Activated CD4-positive, alpha-beta T cell treated with anti-CD3 and anti-CD28 coated beads for 36 hours (primary cell): ENCODE measurements around the gene BLZF1. TPM values are rescaled to one million over a fixed set of nuclear protein-coding genes. Genes with fewer than 3 reads are reported as not detected.
"Not testable (repeated sequence)": the region's sequence is repeated elsewhere in the genome, so short reads cannot be mapped to it uniquely, and the experiment has no call there.

Experiments
- ATAC-seq: fragments of 200-7000 bp; cut with Tn5 transposase; one replicate; pipeline ENCODE4 v1.10.0; 2021; ENCODE audit warnings: mild to moderate bottlenecking, moderate library complexity
- CTCF ChIA-PET: fragments of 350-600 bp; sonication (Branson Sonifier 250); formaldehyde crosslinking; loops from one replicate; lab custom pipeline; 2021; ENCODE audit warnings: antibody characterized with exemption; lab: Charles Lee
- POLR2A ChIA-PET: fragments of 350-600 bp; sonication (Branson Sonifier 250); formaldehyde crosslinking; loops from one replicate; lab custom pipeline; 2021; ENCODE audit warnings: antibody characterized with exemption, inconsistent platforms; lab: Charles Lee
- DNase-seq: peaks from one replicate; pipeline ENCODE4 v3.0.0-alpha.2; 2020
- H3K27ac Mint-ChIP-seq: one replicate; pipeline ENCODE4 v1.8.0; 2021; ENCODE audit warnings: mixed read lengths
- H3K27me3 Mint-ChIP-seq: one replicate; pipeline ENCODE4 v1.8.0; 2021; ENCODE audit warnings: mixed read lengths
- H3K36me3 Mint-ChIP-seq: one replicate; pipeline ENCODE4 v1.8.0; 2021; ENCODE audit warnings: low read depth, mixed read lengths
- H3K4me1 Mint-ChIP-seq: one replicate; pipeline ENCODE4 v1.8.0; 2021; ENCODE audit warnings: mixed read lengths
- H3K4me3 Mint-ChIP-seq: one replicate; pipeline ENCODE4 v1.8.0; 2021; ENCODE audit warnings: mild to moderate bottlenecking, moderate library complexity, mixed read lengths
- H3K9me3 Mint-ChIP-seq: one replicate; pipeline ENCODE4 v1.8.0; 2021; ENCODE audit warnings: low read depth, mixed read lengths
- intact Hi-C, 2 experiments: fragments of 100-400 bp; cut with DNase I in 1 of 2; cut with micrococcal nuclease in 1 of 2; formaldehyde crosslinking; loops; one replicate each; pipeline versions ENCODE4 v1.14.2 to v1.15.1; 2022 to 2024; cut with DNase I, micrococcal nuclease
- total RNA-seq, 2 experiments: library from RNA; stranded (reverse); gene quantifications; one replicate each; pipeline ENCODE4 v1.2.3, GENCODE V29; 2021

The BLZF1 gene
- total RNA-seq, 2 experiments from 2014 or later: 6.5 to 7.1 TPM

DNA sequence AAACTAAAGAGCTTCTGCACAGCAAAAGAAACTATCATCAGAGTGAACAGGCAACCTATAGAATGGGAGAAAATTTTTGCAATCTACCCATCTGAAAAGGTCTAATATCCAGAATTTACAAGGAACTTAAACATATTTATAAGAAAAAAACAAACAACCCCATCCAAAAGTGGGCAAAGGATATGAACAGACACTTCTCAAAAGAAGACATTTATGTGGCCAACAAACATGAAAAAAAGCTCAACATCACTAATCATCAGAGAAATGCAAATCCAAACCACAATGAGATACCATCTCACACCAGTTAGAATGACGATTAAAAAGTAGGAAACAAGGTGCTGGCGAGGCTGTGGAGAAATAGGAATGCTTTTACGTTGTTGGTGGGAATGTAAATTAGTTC, 33.3 kb upstream of the BLZF1 start:
- H3K4me1 Mint-ChIP-seq: peaks cover 11% of the 10 kb centered on the region
- ATAC-seq, H3K27ac Mint-ChIP-seq, POLR2A ChIA-PET, intact Hi-C loops, H3K4me3 Mint-ChIP-seq, H3K27me3 Mint-ChIP-seq, DNase-seq: not testable (repeated sequence)
- H3K9me3 Mint-ChIP-seq: peaks cover 28% of the 10 kb centered on the region
- peaks cover 24% of the 10 kb centered on the region for H3K36me3 Mint-ChIP-seq
- CTCF ChIA-PET: interaction anchor here (0.7 kb wide), 1 partner anchor 52 kb away, joined by 3 read pairs; no protein-coding TSS in a partner anchor

DNA sequence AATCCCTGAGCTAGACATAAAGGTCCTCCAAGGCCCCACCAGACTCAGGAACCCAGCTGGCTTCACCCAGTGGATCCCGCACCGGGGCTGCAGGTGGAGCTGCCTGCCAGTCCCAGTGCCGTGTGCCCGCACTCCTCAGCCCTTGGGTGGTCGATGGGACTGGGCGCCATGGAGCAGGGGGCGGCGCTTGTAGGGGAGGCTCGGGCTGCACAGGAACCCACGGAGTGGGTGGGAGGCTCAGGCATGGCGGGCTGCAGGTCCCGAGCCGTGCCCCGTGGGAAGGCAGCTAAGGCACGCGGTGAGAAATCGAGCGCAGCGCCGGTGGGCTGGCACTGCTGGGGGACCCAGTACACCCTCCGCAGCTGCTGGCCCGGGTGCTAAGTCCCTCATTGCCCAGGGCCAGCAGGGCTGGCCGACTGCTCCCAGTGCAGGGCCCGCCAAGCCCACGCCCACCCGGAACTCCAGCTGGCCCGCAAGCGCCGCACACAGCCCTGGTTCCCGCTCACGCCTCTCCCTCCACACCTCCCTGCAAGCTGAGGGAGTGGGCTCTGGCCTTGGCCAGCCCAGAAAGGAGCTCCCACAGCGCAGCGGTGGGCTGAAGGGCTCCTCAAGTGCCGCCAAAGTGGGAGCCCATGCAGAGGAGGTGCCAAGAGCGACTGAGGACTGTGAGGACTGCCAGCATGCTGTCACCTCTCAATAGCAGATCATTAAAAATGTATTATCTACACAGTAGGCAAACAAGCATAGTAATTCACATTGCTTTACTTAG, 30.9 kb upstream of the BLZF1 start:
- POLR2A ChIA-PET, H3K4me3 Mint-ChIP-seq, ATAC-seq, intact Hi-C loops, H3K27ac Mint-ChIP-seq, H3K27me3 Mint-ChIP-seq, DNase-seq: not testable (repeated sequence)
- H3K9me3 Mint-ChIP-seq: peaks cover 23% of the 10 kb centered on the region
- CTCF ChIA-PET: interaction anchor here (1.0 kb wide), 1 partner anchor 226 kb away, joined by 3 read pairs; no protein-coding TSS in a partner anchor
- H3K36me3 Mint-ChIP-seq: peaks cover 19% of the 10 kb centered on the region
- H3K4me1 Mint-ChIP-seq: peaks cover 22% of the 10 kb centered on the region

DNA sequence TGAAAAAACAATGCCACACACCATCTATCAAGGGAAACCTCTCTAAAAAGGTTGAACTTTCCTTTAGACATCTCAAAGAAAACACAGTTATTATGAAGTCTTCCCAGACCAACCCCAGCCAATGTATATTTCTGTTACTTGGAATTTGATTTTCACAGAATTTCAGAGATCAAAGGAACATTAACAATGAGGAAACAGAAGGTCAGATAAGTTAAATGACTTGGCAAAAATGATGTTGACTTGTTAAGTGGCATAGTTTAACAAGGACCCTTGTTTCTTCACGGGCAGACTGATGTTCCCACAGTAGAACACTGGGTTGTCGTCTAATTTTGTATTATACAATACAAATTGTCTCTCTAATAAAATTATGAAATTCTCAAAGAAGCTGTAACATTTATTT, 29.4 kb upstream of the BLZF1 start:
- intact Hi-C loops: no loop called here
- ChIA-PET CTCF (interaction anchor here (1.0 to 1.9 kb wide), 4 partner anchors 10 to 634 kb away, joined by 3 to 6 read pairs (median 3); no protein-coding TSS in a partner anchor), POLR2A (no interaction called here)
- DNase-seq: no peak
- peaks cover 19% of the 10 kb centered on the region for H3K36me3 Mint-ChIP-seq
- no peaks in the 10 kb centered on the region for H3K27me3 Mint-ChIP-seq
- ATAC-seq: no peak
- H3K4me3 Mint-ChIP-seq: no peak overlapping the region
- H3K4me1 Mint-ChIP-seq: peaks cover 22% of the 10 kb centered on the region
- H3K9me3 Mint-ChIP-seq: peaks cover 20% of the 10 kb centered on the region
- H3K27ac Mint-ChIP-seq: no peak overlapping the region

DNA sequence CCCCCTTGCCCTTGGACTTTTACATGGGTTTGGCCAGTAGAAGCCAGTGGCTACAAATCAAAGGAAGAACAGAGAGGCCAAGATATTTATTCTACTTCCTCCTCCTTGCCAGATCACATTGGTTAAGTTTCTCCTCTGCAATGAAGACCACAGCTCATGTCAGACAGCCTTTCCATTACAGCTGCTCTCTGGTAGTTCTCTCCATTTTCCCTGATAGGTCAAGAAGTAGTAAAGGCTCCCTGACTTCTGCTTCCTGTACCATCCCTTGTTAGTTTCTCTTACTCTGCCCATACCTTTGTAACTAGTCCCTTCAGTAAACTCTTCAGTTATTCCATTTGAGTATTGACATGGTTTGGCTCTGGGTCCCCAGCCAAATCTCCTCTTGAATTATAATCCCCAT, 28.2 kb upstream of the BLZF1 start:
- no peaks in the 10 kb centered on the region for H3K27me3 Mint-ChIP-seq
- DNase-seq (no peak), ATAC-seq (no peak)
- H3K4me3 Mint-ChIP-seq: no peak overlapping the region
- intact Hi-C loops: no loop called here
- peaks cover 17% of the 10 kb centered on the region for H3K9me3 Mint-ChIP-seq
- POLR2A ChIA-PET: no interaction called here
- CTCF ChIA-PET: interaction anchor here (1.0 to 1.9 kb wide), 3 partner anchors 13 to 736 kb away, joined by 3 to 6 read pairs (median 3); no protein-coding TSS in a partner anchor
- peaks cover 16% of the 10 kb centered on the region for H3K4me1 Mint-ChIP-seq
- H3K27ac Mint-ChIP-seq: no peak overlapping the region
- H3K36me3 Mint-ChIP-seq: peaks cover 15% of the 10 kb centered on the region

- H3K9me3 Mint-ChIP-seq: peaks cover 12% of the 10 kb centered on the region
- ChIA-PET CTCF (no interaction called here), POLR2A (interaction anchor here (0.6 kb wide), 1 partner anchor 453 kb away, joined by 3 read pairs; no protein-coding TSS in a partner anchor)
- no peak overlapping the region for H3K4me3 Mint-ChIP-seq
- peaks cover 16% of the 10 kb centered on the region for H3K4me1 Mint-ChIP-seq
- no peak for DNase-seq
- H3K27me3 Mint-ChIP-seq: no peaks in the 10 kb centered on the region
- intact Hi-C loops: no loop called here
- no peak overlapping the region for H3K27ac Mint-ChIP-seq
- no peak for ATAC-seq
- H3K36me3 Mint-ChIP-seq: peaks cover 10% of the 10 kb centered on the region
Measured at GRCh38 chr1:169340882-169341281, 27.1 kb upstream of the BLZF1 start.

- H3K9me3 Mint-ChIP-seq, POLR2A ChIA-PET, H3K4me3 Mint-ChIP-seq, H3K27me3 Mint-ChIP-seq, H3K36me3 Mint-ChIP-seq, CTCF ChIA-PET, H3K27ac Mint-ChIP-seq, ATAC-seq, intact Hi-C loops, DNase-seq: not testable (repeated sequence)
- peaks cover 16% of the 10 kb centered on the region for H3K4me1 Mint-ChIP-seq
Measured at GRCh38 chr1:169342096-169342495, 25.9 kb upstream of the BLZF1 start.

DNA sequence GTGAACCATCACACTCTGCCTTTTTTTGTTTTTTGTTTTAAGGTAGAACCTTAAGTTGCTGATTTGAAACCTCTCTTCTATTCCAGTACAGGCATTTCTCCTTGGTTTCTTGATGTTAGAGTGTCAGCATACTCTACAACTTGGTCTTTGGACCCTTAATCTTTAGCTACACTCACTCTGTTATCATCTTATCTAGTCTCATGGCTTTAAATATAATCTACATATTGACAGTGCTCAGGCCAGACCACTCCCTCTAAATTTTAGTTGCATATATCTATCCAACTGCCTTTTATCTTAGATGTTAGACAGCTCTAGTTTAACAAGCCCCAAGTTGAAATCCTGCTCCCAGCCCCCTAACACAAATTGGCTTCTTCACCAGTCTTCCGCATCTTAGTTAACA, 22.5 kb upstream of the BLZF1 start:
- no peaks in the 10 kb centered on the region for H3K27me3 Mint-ChIP-seq
- H3K36me3 Mint-ChIP-seq: peaks cover 3% of the 10 kb centered on the region
- POLR2A ChIA-PET: no interaction called here
- ATAC-seq: no peak
- peaks cover 4% of the 10 kb centered on the region for H3K4me1 Mint-ChIP-seq
- peaks cover 1% of the 10 kb centered on the region for H3K9me3 Mint-ChIP-seq
- no peak for DNase-seq
- CTCF ChIA-PET: no interaction called here
- H3K27ac Mint-ChIP-seq: no peak overlapping the region
- intact Hi-C loops: loop anchor here (5.0 kb wide), 4 partner anchors 108 to 1003 kb away; partner anchors contain the start of gene ATP1B1 (in 1 of the 2)
- H3K4me3 Mint-ChIP-seq: no peak overlapping the region

- POLR2A ChIA-PET: no interaction called here
- Mint-ChIP-seq H3K4me1 (peaks cover 2% of the 10 kb centered on the region), H3K27ac (no peak overlapping the region), H3K36me3 (no peaks in the 10 kb centered on the region), H3K27me3 (no peaks in the 10 kb centered on the region), H3K4me3 (no peak overlapping the region), H3K9me3 (no peaks in the 10 kb centered on the region)
- no peak for ATAC-seq
- intact Hi-C loops: loop anchor here (5.0 kb wide), 4 partner anchors 109 to 1004 kb away; partner anchors contain the start of gene ATP1B1 (in 1 of the 2)
- no peak for DNase-seq
- CTCF ChIA-PET: interaction anchor here (0.9 to 5.6 kb wide), 4 partner anchors 8 to 745 kb away, joined by 3 to 63 read pairs (median 4); no protein-coding TSS in a partner anchor
Measured at GRCh38 chr1:169346036-169346589, 21.9 kb upstream of the BLZF1 start.

GRCh38 chr1:169347688-169348382, 20.2 kb upstream of the BLZF1 start:
- ChIA-PET CTCF (interaction anchor here (0.6 to 5.6 kb wide), 42 partner anchors 10 to 1021 kb away, joined by 3 to 63 read pairs (median 3); partner anchors contain the start of genes BLZF1 and NME7), POLR2A (no interaction called here)
- intact Hi-C loops: loop anchor here (1.0 to 5.0 kb wide), 8 partner anchors 111 to 1006 kb away; partner anchors contain the start of gene ATP1B1 (in 1 of the 2)
- Mint-ChIP-seq H3K27me3 (no peaks in the 10 kb centered on the region), H3K4me1 (peaks cover 14% of the 10 kb centered on the region), H3K27ac (no peak overlapping the region), H3K9me3 (no peaks in the 10 kb centered on the region), H3K4me3 (no peak overlapping the region), H3K36me3 (no peaks in the 10 kb centered on the region)
- no peak for DNase-seq
- ATAC-seq: no peak

DNA sequence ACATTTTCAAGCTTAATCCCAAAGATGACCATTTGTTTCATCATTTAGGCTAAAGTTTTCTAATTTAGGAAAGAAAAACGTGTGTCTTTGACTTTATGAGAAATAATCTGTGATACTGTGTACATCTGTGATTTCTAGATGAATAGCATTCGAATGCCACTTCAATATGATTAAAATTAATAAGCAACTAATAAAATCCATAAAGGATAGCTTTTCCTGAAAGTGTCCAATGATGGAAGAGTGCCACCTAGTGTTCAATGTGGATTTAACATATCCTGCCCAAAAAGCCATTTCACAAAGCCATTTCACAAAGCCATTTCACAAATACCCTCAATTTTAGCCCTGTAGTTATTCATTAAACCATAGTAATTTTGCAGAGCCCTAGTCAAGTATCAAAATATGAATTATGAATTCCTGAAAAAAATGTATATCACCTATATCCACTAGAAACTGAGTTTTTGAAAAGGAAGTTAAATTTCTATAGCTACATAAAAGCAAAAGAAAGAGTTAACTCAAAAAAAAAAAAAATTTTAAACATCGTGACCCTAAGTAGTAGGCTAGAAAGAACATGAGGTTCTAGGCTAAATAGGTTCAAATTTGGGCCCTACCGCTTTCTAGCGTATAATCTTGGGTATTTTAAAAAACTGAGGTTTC, 19.5 kb upstream of the BLZF1 start:
- no peaks in the 10 kb centered on the region for H3K27me3 Mint-ChIP-seq
- POLR2A ChIA-PET: no interaction called here
- ATAC-seq: no peak
- no peak overlapping the region for H3K27ac Mint-ChIP-seq
- H3K36me3 Mint-ChIP-seq: peaks cover 2% of the 10 kb centered on the region
- CTCF ChIA-PET: interaction anchor here (0.6 to 5.6 kb wide), 50 partner anchors 9 to 1021 kb away, joined by 3 to 63 read pairs (median 3); partner anchors contain the start of genes BLZF1 and NME7
- H3K4me3 Mint-ChIP-seq: no peak overlapping the region
- no peak for DNase-seq
- H3K4me1 Mint-ChIP-seq: peaks cover 14% of the 10 kb centered on the region
- intact Hi-C loops: loop anchor here (1.0 to 5.0 kb wide), 8 partner anchors 111 to 1006 kb away; partner anchors contain the start of gene ATP1B1 (in 1 of the 2)
- H3K9me3 Mint-ChIP-seq: no peaks in the 10 kb centered on the region
